GM12865 (cell line): ENCODE measurements around the gene GRK1.
"Not testable (repeated sequence)": the region's sequence is repeated elsewhere in the genome, so short reads cannot be mapped to it uniquely, and the experiment has no call there.

Experiments used
- DNase-seq: peaks from one replicate; pipeline ENCODE4 v3.0.0; 2010; ENCODE audit warnings: low read depth
- H3K4me3 ChIP-seq: 2 replicates; pipeline ENCODE4 v1.5.1; 2011; ENCODE audit warnings: mild to moderate bottlenecking, low read depth, low read length, control low read depth
- CTCF ChIP-seq: IDR thresholded peaks from 2 replicates; pipeline ENCODE4 v1.5.1; 2011; ENCODE audit warnings: low read length, control low read depth, low read depth, inconsistent platforms; ENCODE audit not compliant: insufficient read depth; ENCODE audit errors: missing control alignments

The GRK1 gene

GRCh38 chr13:113666951-113667701 is at the start of gene GRK1:
TSS of gene GRK1 (plus strand) at chr13:113667219. CDS start at chr13:113667387, 168 bp downstream.
- DNase-seq = no peak
- H3K4me3 ChIP-seq = no peak within 1 kb of the TSS
- no peak for TF ChIP-seq CTCF

- no peak overlapping the region for H3K4me3 ChIP-seq
- no peak for TF ChIP-seq CTCF
- no peak for DNase-seq
Measured at GRCh38 chr13:113617961-113618360, 49.1 kb upstream of the GRK1 start.

- TF ChIP-seq CTCF = no peak
- DNase-seq = no peak
- no peak overlapping the region for H3K4me3 ChIP-seq
Measured at GRCh38 chr13:113618455-113618854, 48.6 kb upstream of the GRK1 start.

GRCh38 chr13:113620036-113620796 is 46.8 kb upstream of the GRK1 start:
- no peak for TF ChIP-seq CTCF
- no peak for DNase-seq
- H3K4me3 ChIP-seq = no peak overlapping the region

GRCh38 chr13:113621046-113621445 is 46.0 kb upstream of the GRK1 start:
- H3K4me3 ChIP-seq = no peak overlapping the region
- no peak for DNase-seq
- TF ChIP-seq CTCF = no peak

GRCh38 chr13:113621498-113621897 is 45.5 kb upstream of the GRK1 start:
- H3K4me3 ChIP-seq, DNase-seq: not testable (repeated sequence)

GRCh38 chr13:113621986-113622550 is 45.0 kb upstream of the GRK1 start:
- not testable (repeated sequence) for DNase-seq, H3K4me3 ChIP-seq
